B cell (primary cell): ENCODE results near the gene LYRM9.

ENCODE experiments used
- CTCF ChIP-seq: fragments of 200-600 bp; IDR thresholded peaks from one replicate; pipeline ENCODE4 v1.8.0; 2022; ENCODE audit warnings: antibody characterized with exemption, mild to moderate bottlenecking
- EZH2 ChIP-seq: IDR thresholded peaks from 2 replicates; pipeline ENCODE4 v1.6.1; 2012; ENCODE audit warnings: borderline replicate concordance, low read depth, mild to moderate bottlenecking, moderate library complexity, low read length; ENCODE audit not compliant: insufficient read depth, poor library complexity, severe bottlenecking

- TF ChIP-seq CTCF = no peak
- TF ChIP-seq EZH2 = no peak
These were observed 32.0 kb downstream of the LYRM9 start for GRCh38 chr17:27860971-27861664.
